ENCODE data around the gene LENG1. TPM values are rescaled to one million over a fixed set of nuclear protein-coding genes. Genes with fewer than 3 reads are reported as not detected.

Gene LENG1
- total and polyA plus RNA-seq, 9 of the 15 experiments (the other 6 are each of a cell fraction or from before 2014, with no cell fraction given): 0.30 to 10.5 (median 4.7) TPM

DNA sequence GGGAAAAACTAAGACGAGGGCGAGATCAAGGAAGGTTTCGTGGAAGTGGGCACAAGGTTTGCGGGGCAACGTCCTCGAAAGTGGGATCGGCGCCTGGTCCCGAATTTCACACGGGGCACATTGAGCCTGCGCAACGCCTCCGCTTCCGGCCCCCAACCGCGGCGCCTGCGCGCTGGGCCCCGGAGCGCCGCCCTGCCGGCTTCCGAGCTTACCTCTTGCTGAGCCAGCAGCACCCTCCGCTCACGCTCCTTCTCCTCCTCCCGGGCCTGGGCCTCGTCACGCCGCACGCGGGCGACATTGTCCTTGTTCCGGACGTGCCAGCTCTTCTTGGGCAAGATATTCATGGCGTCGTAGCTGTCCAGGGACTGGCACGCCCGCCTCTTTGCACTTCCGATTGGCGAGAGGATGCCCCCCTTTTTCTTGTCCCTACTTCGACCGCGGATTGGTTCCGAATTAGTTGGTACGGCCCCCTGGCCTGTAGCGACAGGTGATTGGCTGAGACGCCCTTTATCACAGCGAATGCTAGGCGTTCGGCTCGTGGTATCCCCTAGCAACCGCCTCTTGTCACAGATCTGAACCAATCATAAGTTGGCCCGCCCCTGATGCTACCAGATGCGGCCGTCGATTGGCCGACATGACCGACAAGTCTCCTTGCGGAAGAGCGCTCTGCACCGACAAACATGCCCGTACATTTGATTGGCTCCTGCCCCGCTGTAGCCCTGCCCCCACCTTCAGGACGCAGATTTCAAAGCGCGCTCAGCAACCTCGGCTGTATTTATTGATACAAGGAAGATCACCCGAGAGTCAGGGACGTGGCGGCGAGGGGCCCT is at the start of gene LENG1 (continued):
- TF ChIP-seq, protein P1, sequence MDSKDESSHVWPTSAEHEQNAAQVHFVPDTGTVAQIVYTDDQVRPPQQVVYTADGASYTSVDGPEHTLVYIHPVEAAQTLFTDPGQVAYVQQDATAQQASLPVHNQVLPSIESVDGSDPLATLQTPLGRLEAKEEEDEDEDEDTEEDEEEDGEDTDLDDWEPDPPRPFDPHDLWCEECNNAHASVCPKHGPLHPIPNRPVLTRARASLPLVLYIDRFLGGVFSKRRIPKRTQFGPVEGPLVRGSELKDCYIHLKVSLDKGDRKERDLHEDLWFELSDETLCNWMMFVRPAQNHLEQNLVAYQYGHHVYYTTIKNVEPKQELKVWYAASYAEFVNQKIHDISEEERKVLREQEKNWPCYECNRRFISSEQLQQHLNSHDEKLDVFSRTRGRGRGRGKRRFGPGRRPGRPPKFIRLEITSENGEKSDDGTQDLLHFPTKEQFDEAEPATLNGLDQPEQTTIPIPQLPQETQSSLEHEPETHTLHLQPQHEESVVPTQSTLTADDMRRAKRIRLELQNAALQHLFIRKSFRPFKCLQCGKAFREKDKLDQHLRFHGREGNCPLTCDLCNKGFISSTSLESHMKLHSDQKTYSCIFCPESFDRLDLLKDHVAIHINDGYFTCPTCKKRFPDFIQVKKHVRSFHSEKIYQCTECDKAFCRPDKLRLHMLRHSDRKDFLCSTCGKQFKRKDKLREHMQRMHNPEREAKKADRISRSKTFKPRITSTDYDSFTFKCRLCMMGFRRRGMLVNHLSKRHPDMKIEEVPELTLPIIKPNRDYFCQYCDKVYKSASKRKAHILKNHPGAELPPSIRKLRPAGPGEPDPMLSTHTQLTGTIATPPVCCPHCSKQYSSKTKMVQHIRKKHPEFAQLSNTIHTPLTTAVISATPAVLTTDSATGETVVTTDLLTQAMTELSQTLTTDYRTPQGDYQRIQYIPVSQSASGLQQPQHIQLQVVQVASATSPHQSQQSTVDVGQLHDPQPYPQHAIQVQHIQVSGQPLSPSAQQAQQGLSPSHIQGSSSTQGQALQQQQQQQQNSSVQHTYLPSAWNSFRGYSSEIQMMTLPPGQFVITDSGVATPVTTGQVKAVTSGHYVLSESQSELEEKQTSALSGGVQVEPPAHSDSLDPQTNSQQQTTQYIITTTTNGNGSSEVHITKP (IDR thresholded peaks at IDR 0.05; ENCODE audit: partially characterized antibody): peak; percentile 45
- TF ChIP-seq ZBTB9 (CRISPR knock-in tag; IDR thresholded peaks at IDR 0.05) (peak; percentile 7; the same call in 1 of the 2 replicates), NBN (IDR thresholded peaks at IDR 0.05; ENCODE audit: low read depth) (0 out of 2 replicates have a peak, but pooled peaks have one; percentile 29), TAF1 (IDR thresholded peaks at IDR 0.05; ENCODE audit: control insufficient read depth, extremely low read depth, insufficient read depth, low read length, severe bottlenecking) (peak; percentile 85), NKRF (IDR thresholded peaks at IDR 0.05; ENCODE audit: borderline replicate concordance) (peak; percentile 71), KDM1A (IDR thresholded peaks at IDR 0.05) (peak in 1 of 2 experiments; percentile 53; a peak in 1 of 4 replicates), TRIM28 (IDR thresholded peaks at IDR 0.05) (no peak), PKNOX1 (IDR thresholded peaks at IDR 0.05) (peak; percentile 99), ATF1 (CRISPR knock-in tag; IDR thresholded peaks at IDR 0.05) (0 out of 2 replicates have a peak, but pooled peaks have one; percentile 38), ATF1 (tag; IDR thresholded peaks at IDR 0.05) (peak; percentile 96)
- TF ChIP-seq, protein P2, sequence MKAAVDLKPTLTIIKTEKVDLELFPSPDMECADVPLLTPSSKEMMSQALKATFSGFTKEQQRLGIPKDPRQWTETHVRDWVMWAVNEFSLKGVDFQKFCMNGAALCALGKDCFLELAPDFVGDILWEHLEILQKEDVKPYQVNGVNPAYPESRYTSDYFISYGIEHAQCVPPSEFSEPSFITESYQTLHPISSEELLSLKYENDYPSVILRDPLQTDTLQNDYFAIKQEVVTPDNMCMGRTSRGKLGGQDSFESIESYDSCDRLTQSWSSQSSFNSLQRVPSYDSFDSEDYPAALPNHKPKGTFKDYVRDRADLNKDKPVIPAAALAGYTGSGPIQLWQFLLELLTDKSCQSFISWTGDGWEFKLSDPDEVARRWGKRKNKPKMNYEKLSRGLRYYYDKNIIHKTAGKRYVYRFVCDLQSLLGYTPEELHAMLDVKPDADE (conservative IDR thresholded peaks at IDR 0.05; ENCODE audit: control insufficient read depth, low read depth, low read length): peak; percentile 81; the same call in 1 of the 2 replicates

All from K562 (cell line).